ENCODE results near the gene APBB2.

DNA sequence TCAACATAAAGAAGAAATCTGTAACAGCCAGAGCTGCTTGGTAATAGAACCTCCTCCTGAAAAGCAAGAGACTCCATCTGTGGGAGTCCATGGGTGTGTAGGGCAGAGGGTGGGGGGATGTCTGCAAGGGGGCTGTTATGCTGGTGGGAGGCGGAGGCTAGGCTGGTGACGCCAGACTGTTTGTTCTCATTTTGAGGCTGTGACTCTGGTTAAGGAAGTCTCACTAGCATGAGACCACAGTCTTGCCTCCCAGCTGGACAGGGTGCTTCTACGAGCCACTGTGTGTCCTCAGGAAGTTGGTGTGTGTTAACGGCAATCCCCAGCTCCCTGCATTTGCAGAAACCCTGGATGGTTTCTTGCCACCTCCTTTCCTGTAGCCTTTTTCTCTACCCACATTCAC, 384.8 kb downstream of the APBB2 start:
- no peak for TF ChIP-seq EZH2 (IDR thresholded peaks at IDR 0.05)
- no peak for TF ChIP-seq FOXP2 (optimal IDR thresholded peaks at IDR 0.05; ENCODE audit: control extremely low read depth, extremely low read length, insufficient read depth)
